NOMO-1 treated with dmso at 0.1 percent for 144 hours (cell line): ENCODE data around the gene CNTNAP2.

Experiments
- DNase-seq: peaks from one replicate; lab custom pipeline; 2025; ENCODE audit not compliant: unreplicated experiment; lab: John Stamatoyannopoulos, UW

CNTNAP2 gene

DNA sequence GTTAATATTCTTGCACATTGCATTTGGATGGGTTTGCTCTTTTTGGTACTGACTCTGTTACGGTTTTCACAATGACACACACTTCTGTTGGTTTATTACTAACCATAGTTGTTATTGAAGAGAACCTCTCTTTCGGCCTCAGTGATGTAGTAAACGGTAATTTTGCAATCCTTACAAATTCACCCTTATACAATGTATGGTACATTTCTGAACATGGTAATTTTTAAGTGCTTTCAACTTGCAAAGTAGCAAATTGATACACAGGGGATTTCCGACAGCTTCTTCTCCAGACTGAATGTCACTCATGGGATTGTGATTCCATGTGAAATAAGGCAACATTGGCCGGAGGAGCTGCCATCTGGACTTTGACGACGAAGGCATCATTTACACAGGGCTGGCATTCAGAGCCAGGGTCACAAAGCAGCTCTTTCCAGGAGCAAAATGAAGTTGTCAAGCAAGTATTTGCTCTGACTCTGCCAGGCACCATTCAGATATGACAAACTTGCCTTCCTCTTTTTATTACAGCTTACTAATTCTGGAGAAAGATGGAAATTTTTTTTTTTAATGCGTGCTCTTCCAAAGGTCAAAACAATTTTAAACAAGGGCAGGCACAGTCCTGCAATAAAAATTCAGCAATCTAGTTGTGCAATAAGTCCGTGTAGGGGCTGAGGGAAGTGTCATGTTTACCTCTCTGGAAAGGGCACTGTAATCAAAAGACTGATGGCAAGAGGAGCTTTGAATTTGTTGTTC is 1762.5 kb downstream of the CNTNAP2 start:
- DNase-seq = no peak

DNA sequence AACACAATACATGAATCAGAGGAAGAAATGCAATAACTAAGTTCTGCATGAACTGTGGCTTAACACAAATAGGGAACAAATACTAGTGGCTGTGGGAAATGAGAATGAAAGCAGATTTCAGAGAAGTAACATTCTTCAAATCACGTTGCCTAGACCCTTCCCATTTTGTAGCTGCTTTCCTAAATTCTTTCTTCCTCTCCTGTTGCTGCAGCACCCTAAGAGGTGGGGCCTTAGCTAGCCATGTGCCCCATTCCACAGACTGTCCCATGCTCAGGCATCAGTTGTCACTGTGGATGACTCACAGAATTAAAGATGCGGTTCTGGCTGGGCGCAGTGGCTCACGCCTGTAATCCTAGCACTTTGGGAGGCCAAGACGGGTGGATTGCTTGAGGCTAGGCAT is 1769.3 kb downstream of the CNTNAP2 start:
- no peak for DNase-seq

DNA sequence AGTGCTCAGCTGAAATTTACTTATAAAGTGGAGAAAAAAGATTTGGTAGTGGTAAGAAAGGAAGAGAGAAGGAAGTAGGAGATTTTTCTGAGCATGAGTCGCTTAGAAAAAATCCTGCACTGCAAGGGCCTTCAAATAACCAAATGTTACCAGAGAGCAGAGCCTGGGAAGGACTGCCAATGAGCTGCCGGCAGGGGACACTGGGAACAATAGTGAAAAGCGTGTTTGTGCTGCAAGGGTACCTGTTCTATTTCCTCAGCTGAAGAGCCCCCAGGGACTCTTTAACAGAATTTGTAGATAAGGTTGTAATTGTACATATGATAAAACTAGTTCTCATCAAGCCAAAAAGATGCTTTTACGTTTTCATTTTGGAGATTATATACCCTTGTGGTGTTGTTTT is 1777.7 kb downstream of the CNTNAP2 start:
- no peak for DNase-seq

DNA sequence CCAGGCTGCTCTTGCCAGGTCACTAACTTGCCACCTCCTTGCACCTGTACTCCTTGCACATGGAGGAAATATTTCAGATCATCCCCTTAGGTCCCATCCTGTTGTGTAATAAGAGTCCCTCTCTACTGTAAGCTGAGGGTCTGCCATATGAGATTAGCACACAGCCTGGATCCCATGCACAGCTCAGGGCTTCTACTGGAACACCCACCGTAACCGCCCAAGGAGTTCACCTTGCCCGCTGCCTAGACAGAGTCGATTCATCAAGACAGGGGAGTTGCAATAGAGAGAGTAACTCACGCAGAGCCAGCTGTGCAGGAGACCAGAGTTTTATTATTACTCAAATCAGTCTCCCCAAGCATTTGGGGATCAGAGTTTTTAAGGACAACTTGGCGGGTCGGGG is 1779.5 kb downstream of the CNTNAP2 start:
- DNase-seq = no peak

DNA sequence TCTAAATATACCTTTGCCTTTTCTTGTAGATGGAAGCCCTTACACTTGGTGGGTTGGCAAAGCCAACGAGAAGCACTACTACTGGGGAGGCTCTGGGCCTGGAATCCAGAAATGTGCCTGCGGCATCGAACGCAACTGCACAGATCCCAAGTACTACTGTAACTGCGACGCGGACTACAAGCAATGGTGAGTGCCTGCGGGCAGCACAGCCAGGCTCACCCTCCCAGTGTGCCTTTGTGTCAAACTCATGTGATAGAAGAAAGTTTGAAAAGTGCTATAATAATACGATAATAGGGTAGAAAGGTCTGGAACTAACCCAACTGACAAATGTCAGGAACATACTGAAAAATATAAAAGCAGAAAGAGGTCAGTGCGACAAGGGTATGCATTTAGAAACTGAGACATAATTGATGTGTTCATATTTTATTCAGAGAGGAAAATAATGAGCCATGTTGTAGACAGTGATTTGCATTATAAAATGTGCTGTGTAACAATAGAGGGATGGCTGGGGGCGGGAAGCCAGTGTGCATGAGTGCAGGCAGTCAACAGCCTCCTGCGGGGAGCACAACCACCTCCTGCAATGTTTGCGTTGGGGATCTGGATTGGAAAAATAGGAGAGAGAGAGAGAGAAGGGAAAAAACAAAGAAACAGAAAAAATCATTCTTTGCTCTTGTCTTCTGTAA is 1787.1 kb downstream of the CNTNAP2 start:
- no peak for DNase-seq

DNA sequence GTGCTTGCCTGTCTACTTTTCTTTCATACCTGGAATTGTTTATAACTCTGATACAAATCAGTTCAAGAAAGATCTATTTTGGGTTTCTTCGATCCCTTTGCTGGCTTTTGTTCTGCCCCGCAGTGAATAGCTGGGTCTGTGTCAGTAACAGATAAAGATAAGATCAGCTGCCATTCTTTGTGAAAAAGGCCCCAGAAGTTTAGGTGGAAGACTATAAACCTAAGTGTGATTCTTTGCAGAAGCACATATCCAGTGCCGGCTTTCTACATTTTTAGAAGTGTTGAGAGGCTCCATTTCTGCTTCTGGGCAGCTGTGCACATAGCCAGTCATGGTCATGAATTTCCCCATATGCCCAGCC is 1787.6 kb downstream of the CNTNAP2 start:
- no peak for DNase-seq

DNA sequence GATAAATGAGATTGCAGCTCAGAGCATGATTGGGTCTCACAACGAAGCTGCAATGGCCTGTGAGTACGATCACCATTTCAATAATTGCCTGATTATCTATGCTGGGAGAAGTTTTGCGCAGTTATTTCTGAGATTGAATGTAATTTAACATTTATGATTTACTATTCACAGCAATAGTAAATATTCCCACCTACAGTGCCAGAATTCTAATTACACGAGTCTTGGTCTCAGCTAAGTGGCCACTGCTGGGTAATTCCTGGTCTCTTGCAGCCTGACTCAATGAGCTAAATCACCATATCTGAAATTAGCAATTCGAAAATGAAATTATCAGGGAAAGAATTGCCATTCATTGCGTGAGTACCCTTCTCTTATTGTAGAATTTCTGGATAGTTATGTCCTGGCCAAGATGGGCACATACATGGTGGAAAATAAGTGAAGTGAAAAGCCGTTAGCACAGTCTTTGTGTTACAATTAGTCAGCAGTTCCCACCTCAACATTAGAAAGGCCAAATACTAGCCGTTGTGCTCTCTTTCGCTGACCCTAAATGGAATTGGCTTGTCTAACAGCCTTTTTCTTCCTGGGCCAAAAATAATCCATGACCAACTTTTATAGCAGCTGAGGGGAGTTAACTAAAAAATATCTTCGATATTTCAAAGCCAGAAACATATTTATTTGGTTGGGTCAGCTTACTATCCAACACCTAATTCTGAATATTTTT is 1793.0 kb downstream of the CNTNAP2 start:
- DNase-seq = no peak

DNA sequence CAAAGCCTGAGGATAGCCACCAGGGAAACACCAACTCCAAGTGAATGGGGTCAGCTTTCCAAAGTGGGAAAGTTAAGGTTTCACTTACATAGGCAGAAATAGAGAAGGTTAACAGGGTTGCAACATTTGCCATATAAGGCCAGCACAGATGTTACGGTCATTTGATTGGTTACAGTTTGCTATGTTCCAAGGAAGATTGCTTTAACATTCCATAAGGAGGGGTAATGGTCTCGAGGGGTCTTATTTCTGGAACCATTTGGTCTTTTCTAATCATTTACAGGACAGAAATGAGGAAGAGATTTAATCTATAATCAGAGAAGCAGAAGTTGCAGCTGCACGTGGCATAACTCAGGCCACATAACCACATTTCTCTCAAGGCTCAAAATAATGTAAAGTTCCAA is 1794.6 kb downstream of the CNTNAP2 start:
- peak; percentile 0 for DNase-seq

DNA sequence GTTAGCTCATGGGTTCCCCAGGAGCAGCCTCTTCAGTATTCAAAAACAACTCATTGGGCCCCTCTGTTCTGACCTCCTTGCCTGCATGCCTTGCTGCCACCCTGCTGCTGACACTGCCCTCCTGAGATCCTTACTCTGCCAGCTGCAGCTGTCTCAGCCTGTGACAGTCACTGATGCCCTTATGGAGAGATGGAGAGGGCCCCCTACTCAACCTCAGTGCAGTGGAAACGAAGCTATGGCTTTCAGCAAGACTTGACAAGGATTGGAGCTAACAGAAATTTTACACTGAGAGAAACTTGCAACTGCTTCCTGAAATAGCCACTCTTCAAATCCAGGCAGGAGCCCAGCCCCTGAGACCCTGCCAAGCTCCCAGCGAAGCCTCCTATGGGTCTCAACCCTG is 1795.7 kb downstream of the CNTNAP2 start:
- no peak for DNase-seq

DNA sequence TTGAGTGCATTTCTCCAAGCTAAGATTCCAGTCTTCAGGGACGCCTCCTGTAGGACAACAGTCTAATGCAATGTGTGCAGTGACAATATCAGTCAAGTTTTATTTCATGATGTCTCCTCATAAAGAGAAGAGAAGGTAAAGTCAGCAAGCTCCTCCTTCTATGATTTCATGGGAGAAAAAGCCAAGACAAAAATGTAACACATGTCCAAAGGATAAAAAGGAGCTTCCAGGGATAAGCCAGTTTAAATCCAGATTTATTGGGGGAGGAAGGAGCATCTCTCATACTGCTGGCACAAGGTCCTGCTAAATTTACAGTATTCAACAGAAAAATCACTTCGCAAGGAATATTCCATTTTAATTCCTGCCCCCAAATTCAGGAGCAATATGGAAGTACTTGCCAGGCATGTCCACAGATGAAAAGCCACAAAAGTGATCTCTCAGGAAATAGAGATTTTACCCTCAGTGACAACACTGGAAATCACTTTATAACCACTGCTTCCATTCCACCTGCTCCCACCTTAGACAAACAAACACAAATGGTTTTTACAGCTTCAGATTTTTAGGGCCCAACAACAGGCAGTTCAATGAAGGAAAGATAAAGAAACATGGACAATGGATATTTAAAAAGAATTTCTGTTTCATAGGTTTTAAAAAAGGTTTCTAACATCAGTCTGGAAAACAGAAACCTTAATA is 1796.5 kb downstream of the CNTNAP2 start:
- no peak for DNase-seq

DNA sequence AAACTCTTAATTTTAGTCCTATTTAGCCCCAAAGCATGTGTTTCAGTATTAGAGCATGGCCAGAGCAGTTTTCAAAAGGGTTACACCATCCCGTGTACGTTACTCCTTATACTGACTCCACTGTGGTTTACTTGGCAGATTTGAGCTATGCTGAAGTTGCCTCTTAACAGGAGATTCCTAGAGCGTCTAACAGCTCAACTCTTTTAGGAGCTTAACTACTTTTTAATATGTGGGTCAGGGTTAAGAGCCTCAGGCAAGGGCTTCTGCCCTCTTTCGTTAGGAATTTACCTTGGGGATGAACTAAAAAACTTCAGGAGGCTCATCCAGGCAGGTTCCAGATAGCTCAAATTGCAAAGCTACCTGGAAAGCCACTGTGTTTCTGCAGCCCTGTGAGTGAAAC is 1799.2 kb downstream of the CNTNAP2 start:
- DNase-seq = no peak

DNA sequence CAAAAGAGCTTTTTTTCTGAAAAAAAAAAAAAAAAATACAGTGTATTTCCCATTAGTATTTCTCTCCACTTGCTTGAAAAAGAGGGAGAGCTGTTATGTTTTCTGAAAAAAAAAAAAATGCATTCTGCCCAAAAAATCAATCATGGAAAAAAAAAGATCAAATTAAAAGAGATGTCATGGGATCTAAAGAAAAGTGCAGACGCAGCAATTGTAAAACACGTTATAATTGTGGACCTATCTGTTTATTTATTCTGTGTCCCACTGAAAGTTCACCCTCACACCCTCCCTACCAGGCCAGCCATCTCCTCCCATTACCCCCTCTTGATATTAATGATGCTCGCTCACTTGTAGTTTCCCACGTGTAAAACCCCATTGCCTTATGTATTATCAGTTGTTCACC is 1800.0 kb downstream of the CNTNAP2 start:
- DNase-seq = no peak

DNA sequence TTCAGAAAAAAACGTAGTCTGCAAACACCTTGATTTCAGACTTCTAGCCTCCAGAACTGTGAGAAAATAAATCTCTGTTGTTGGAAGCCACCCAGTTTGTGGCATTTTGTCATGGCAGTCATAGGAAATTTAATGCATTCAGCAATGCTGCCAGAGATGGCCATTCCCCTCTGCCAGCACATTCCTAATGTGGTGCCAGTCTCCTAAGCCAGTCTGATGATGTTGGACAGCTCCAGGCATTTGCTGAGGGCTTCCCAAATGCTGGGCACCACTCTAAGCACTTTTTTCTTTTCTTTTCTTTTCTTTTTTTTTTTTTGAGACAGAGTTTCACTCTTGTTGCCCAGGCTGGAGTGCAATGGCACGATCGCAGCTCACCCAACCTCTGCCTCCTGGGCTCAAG is 1807.2 kb downstream of the CNTNAP2 start:
- no peak for DNase-seq

DNA sequence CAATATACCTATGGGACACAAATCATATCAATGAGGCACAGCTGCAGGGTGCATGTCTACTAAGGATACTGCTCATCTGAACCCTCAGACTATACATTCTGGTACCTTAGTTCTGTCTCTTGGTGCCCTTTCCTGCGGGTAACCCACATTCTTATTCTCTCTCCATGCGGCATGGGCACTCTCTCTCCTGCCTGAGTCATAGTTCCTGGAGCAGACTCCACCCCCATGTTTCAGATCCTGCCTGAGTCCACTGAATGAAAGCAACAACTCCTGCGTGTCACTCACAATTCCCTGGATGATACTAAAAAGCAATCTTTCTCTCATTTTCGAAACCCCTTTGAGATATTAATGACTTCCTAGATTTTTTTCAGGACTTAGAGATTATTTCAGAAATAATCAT is 1820.8 kb downstream of the CNTNAP2 start:
- no peak for DNase-seq

DNA sequence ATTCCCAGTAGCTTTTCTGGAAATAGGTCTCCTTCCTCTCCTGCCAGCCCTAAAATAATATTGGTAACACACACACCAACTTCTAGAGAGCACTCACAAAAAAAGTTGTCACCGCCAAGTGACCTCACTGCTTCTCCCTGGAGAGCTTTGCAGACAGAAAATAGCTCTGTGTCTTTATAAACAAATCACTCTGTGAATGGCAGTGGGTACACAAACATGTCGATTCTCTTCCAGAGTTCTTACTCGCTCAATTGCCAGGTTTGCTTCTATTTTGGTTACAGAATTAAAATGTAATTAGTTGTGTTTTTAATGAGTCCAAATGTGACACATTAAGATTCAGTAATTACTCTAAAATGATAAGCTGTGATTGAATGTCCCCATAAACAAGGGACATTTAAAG is 1824.8 kb downstream of the CNTNAP2 start:
- DNase-seq = no peak

DNA sequence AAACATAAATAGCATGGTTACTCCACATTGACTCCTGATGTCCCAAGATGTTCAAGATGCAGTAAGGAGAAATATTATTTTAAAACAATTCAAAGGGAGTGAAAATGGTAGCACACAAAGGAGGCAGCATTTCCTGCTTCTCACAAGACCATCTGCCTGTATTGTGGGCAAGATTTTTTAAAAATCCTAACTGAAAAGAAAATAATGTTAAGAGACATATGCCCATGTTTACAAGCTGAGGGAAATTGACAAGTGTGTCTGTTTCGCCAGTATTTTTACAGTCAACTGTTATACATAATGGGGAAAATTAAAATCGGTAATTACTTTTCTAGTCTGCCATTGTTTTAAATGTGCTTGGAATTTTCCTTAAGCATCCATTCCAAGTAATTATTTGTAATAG is 1827.7 kb downstream of the CNTNAP2 start:
- no peak for DNase-seq

DNA sequence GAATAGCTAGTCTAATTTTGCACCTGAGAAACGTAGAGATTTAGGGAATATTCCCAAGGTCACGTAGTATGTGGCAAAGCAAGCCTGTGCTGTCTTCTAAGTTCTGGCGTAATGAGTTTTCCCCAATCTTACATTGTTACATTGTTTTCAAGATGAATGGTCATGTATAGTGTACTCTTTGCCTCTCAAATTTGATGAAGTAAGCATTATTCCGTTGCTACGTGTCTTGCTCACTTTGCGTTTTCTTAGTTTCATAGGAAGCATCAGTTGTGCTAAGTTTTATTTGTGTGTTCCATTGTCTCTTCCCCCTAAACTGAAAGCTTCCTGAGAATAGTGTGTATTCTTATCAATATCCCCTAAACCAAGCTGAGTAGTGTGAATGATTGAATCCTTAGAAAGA is 1836.3 kb downstream of the CNTNAP2 start:
- DNase-seq = no peak

DNA sequence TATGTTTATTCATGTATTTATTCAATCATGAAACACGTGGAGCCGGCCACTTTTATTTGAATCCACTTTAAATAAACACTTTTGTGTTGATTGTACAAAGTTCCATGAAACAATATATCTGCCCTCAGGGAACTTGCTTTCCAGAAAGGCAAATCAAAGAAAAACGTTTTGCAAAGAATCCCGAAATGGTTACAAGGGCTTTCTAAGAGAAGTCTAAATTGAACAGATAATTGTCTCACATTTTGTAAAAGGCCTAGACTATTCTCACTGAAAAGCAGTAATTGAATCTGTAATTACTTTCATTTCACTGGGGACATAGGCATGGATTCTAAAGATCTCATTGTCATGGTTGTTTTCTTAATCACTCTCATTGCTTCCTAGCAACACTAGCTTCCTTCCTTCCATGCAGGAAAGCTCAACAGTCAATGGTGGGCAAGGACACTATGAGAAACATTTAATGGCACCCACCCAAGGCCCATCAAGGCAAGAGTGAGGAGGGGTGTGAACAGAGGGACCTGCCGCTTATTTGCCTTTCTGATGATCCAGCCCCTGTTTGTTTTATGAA is 1851.5 kb downstream of the CNTNAP2 start:
- no peak for DNase-seq

DNA sequence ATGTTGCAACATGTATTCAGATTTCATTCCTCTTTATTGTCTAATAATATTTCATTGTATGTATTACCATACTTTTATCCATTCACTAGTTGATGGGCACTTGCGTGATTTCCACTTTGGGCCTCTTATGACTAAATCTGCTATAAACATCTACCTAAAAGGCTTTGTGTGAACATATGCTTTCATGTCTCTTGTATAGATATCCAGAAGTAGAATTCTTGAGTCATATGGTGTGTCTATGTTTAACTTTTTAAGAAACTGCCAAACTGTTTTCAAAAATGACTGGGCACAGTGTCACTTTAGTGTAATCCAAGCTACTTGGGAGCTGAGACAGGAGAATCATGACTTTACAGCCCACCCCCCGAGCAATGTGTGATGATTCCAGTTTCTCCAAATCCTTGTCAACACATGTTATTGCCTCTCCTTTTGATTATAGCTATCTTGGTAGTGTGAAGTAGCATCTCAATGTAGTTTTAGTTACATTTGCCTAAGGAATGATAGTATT is 1855.1 kb downstream of the CNTNAP2 start:
- DNase-seq = no peak

DNA sequence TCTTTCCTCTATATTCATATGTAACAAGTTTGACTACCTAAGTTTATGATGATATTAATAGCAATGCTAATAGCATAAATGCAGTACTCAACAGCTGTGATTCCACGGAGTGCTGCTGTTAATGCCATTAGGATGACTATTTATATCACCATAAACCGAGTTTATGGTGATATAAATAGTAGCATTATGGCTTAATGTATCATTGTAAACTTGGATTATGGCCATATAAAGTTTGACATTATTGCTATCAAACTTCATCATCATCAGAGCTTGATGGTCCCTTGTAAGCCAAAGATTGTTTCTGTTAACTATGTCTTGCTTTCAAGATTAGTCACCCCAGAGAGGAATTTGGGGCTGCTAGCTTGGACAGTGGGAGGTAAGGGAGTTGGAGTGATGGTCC is 1861.6 kb downstream of the CNTNAP2 start:
- DNase-seq = no peak

DNA sequence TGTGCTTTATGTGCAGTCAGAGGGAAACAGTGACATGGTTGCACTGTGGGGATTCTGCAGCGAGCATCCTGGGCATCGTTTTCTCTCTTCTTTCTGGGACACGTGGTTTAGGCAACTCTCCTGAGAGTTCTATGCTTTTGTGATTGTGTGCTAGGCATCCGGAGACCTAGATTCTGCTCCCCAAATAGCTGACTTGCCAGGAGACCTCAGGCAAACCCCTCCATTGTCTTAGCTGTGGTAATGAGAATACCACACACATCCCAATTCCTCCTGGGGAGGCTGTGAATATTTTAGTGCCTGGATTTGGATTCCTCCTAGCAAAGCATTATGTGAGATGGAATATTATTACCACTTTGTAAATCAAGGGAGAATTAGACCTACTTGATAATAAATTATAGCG is 1862.0 kb downstream of the CNTNAP2 start:
- no peak for DNase-seq
